GM12891 (cell line): ENCODE results near the gene TRIM72.

ENCODE experiments used
- POLR2A ChIP-seq: IDR thresholded peaks from 2 replicates; pipeline ENCODE4 v1.6.1; 2011; ENCODE audit warnings: low read depth, low read length, control low read depth
- POLR2AphosphoS5 ChIP-seq: IDR thresholded peaks from 2 replicates; pipeline ENCODE4 v1.6.1; 2011; ENCODE audit warnings: low read depth, low read length, control low read depth
- SPI1 ChIP-seq: IDR thresholded peaks from 2 replicates; pipeline ENCODE4 v1.6.1; 2011; ENCODE audit warnings: low read depth, low read length, control low read depth
- TAF1 ChIP-seq: IDR thresholded peaks from 2 replicates; pipeline ENCODE4 v1.6.1; 2011; ENCODE audit warnings: low read depth, low read length, control low read depth

GRCh38 chr16:31168848-31169247, 45.1 kb upstream of the TRIM72 start:
- TF ChIP-seq POLR2A = no peak
- TF ChIP-seq TAF1 = no peak
- no peak for TF ChIP-seq SPI1
- TF ChIP-seq POLR2AphosphoS5 = no peak
